ENCODE results near the gene GSN. TPM values are rescaled to one million over a fixed set of nuclear protein-coding genes. Genes with fewer than 3 reads are reported as not detected.

GSN gene
- total RNA-seq, 1 experiment from 2014 or later = 68.3 TPM

DNA sequence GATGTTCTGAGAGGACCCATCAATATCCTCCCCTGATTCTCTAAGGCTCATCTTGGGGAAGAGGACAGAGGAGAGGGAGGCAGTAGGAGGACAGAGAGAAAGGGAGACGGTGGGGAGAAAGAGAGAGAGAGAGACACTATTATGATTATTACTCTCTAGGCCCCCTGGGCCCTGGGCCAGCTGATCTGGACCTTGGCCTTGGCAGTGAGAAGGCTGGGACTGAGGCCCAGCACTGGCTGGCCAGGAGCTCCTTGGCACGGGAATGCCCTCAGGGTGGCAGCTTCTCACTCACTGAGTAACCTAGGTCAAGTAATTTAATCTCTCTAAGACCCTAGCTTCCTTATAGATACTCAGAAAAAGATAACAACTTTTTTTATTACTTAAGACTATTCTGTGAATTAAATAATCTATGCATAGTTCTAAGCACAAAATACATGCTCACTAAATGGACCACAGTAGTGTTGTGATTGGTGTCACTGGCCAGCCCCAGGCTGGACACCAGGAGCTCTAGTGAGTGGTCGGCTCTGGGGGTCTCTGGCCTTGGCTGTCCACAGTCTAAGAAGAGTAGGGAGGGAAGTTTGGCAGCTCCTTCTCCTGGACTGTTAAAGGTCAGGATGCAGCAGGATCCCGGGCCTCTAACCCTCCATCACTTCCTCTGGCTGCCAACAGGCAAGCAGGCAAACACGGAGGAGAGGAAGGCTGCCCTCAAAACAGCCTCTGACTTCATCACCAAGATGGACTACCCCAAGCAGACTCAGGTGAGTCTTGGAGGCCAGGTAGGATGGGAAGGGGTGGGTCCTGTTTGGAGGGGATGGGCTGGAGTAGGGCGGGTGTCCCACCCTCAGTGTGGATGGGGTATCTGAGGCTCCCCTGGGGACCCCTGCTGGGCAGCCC lies 50.0 kb downstream of the GSN start:
- BruUV-seq (replicated peaks) = no TSS peak
- peaks cover 20% of the 10 kb centered on the region for H3K4me1 Mint-ChIP-seq (ENCODE audit: low read depth, unreplicated experiment)
- no peak for DNase-seq
- H3K4me3 Mint-ChIP-seq (ENCODE audit: low read depth, unreplicated experiment) = no peak overlapping the region
- CTCF ChIA-PET = no interaction called here
- no peaks in the 10 kb centered on the region for H3K27me3 Mint-ChIP-seq (ENCODE audit: unreplicated experiment)
- intact Hi-C loops (cut with micrococcal nuclease; ENCODE audit: unreplicated experiment) = no loop called here
- TF ChIP-seq, protein P1, sequence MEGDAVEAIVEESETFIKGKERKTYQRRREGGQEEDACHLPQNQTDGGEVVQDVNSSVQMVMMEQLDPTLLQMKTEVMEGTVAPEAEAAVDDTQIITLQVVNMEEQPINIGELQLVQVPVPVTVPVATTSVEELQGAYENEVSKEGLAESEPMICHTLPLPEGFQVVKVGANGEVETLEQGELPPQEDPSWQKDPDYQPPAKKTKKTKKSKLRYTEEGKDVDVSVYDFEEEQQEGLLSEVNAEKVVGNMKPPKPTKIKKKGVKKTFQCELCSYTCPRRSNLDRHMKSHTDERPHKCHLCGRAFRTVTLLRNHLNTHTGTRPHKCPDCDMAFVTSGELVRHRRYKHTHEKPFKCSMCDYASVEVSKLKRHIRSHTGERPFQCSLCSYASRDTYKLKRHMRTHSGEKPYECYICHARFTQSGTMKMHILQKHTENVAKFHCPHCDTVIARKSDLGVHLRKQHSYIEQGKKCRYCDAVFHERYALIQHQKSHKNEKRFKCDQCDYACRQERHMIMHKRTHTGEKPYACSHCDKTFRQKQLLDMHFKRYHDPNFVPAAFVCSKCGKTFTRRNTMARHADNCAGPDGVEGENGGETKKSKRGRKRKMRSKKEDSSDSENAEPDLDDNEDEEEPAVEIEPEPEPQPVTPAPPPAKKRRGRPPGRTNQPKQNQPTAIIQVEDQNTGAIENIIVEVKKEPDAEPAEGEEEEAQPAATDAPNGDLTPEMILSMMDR (IDR thresholded peaks at IDR 0.05; ENCODE audit: unreplicated experiment) = no peak
- peaks cover 16% of the 10 kb centered on the region for H3K36me3 Mint-ChIP-seq (ENCODE audit: insufficient read depth, unreplicated experiment)
- no peak overlapping the region for H3K27ac Mint-ChIP-seq (ENCODE audit: unreplicated experiment)
- no peaks in the 10 kb centered on the region for H3K9me3 Mint-ChIP-seq (ENCODE audit: low read depth, unreplicated experiment)

DNA sequence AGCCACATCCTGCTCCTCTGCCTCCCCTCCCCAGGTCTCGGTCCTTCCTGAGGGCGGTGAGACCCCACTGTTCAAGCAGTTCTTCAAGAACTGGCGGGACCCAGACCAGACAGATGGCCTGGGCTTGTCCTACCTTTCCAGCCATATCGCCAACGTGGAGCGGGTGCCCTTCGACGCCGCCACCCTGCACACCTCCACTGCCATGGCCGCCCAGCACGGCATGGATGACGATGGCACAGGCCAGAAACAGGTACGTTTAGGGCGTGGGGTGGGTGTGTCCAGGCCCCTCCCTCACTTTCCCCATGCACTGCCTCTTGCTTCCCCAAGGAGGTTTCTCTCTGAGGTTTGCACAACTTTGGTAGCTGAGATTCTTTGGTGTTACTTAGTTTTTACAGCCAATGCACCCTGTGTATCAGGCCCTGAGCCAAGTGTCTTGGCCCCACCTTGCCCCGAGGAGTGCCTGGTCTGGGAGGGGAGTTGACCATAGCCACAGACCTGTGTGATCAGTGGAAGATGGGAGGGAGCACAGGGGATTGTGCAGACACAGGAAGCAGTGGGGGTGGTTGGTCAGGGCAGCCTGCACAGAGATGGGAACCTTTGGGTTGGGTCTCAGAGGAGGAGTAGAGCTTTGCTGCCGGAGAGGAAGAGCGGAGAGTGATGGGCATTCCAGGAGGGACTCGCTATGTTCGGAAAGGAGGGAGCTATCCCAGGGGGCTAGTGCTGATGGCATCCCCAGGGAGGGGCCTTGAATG lies 50.8 kb downstream of the GSN start:
- CTCF ChIA-PET = interaction anchor here (1.4 to 2.3 kb wide), 3 partner anchors 32 to 81 kb away, joined by 5 to 8 read pairs (median 7); no protein-coding TSS in a partner anchor
- Mint-ChIP-seq H3K9me3 (ENCODE audit: low read depth, unreplicated experiment) (no peaks in the 10 kb centered on the region), H3K27me3 (ENCODE audit: unreplicated experiment) (no peaks in the 10 kb centered on the region), H3K4me3 (ENCODE audit: low read depth, unreplicated experiment) (no peak overlapping the region), H3K27ac (ENCODE audit: unreplicated experiment) (no peak overlapping the region), H3K36me3 (ENCODE audit: insufficient read depth, unreplicated experiment) (peaks cover 16% of the 10 kb centered on the region), H3K4me1 (ENCODE audit: low read depth, unreplicated experiment) (peaks cover 21% of the 10 kb centered on the region)
- DNase-seq = no peak
- BruUV-seq (replicated peaks) = no TSS peak
- intact Hi-C loops (cut with micrococcal nuclease; ENCODE audit: unreplicated experiment) = no loop called here
- TF ChIP-seq, protein P1 (IDR thresholded peaks at IDR 0.05; ENCODE audit: unreplicated experiment) = no peak

DNA sequence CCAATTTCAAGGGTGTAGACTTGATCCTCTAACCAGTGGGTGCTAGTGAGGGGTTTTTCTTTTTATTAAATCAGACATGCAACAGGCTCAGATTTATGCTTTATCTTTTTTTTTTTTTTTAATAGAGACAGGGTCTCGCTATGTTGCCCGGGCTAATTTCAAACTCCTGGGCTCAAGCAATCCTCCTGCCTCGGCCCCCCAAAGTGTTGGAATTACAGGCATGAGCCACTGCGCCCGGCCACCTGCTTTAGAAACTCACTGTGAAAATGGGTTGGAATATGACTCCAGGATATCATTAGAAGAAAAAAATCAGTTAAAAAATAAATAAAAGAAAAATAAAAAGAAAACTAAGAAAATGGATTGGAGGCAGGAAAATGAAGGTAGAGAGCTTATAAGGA lies 51.4 kb downstream of the GSN start:
- Mint-ChIP-seq H3K27ac (ENCODE audit: unreplicated experiment) (no peak overlapping the region), H3K36me3 (ENCODE audit: insufficient read depth, unreplicated experiment) (peaks cover 16% of the 10 kb centered on the region), H3K4me1 (ENCODE audit: low read depth, unreplicated experiment) (peaks cover 21% of the 10 kb centered on the region), H3K27me3 (ENCODE audit: unreplicated experiment) (no peaks in the 10 kb centered on the region), H3K4me3 (ENCODE audit: low read depth, unreplicated experiment) (no peak overlapping the region), H3K9me3 (ENCODE audit: low read depth, unreplicated experiment) (no peaks in the 10 kb centered on the region)
- TF ChIP-seq, protein P1 (IDR thresholded peaks at IDR 0.05; ENCODE audit: unreplicated experiment) = no peak
- DNase-seq = no peak
- CTCF ChIA-PET = interaction anchor here (0.6 to 2.3 kb wide), 5 partner anchors 32 to 81 kb away, joined by 5 to 13 read pairs (median 7); no protein-coding TSS in a partner anchor
- intact Hi-C loops (cut with micrococcal nuclease; ENCODE audit: unreplicated experiment) = no loop called here
- BruUV-seq (replicated peaks) = no TSS peak

DNA sequence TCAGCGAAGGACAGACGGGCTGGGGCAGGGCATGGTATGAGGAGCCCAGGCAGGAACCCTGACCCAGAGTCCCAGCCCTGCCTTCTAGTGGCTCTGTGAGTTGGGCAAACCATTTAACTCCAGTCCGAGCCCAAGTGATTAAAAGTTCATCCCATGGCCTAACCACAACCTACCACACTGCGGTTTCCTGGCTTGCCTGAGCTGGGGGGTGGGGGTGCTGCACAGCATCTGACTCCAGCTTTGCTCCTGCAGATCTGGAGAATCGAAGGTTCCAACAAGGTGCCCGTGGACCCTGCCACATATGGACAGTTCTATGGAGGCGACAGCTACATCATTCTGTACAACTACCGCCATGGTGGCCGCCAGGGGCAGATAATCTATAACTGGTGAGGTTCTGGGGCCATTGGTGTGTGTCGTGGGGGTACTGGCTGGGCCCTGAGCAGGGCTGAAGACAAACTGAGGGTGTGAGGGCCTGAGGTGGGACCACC lies 53.1 kb downstream of the GSN start:
- H3K4me1 Mint-ChIP-seq (ENCODE audit: low read depth, unreplicated experiment) = peaks cover 21% of the 10 kb centered on the region
- H3K36me3 Mint-ChIP-seq (ENCODE audit: insufficient read depth, unreplicated experiment) = peaks cover 16% of the 10 kb centered on the region
- no peaks in the 10 kb centered on the region for H3K27me3 Mint-ChIP-seq (ENCODE audit: unreplicated experiment)
- no peak overlapping the region for H3K27ac Mint-ChIP-seq (ENCODE audit: unreplicated experiment)
- CTCF ChIA-PET = interaction anchor here (1.3 kb wide), 1 partner anchor 55 kb away, joined by 13 read pairs; no protein-coding TSS in a partner anchor
- H3K4me3 Mint-ChIP-seq (ENCODE audit: low read depth, unreplicated experiment) = no peak overlapping the region
- no TSS peak for BruUV-seq (replicated peaks)
- DNase-seq = no peak
- TF ChIP-seq, protein P1 (IDR thresholded peaks at IDR 0.05; ENCODE audit: unreplicated experiment) = no peak
- no peaks in the 10 kb centered on the region for H3K9me3 Mint-ChIP-seq (ENCODE audit: low read depth, unreplicated experiment)
- intact Hi-C loops (cut with micrococcal nuclease; ENCODE audit: unreplicated experiment) = loop anchor here (2.0 to 5.0 kb wide), 3 partner anchors 34 to 109 kb away; no protein-coding TSS in a partner anchor
